GM19397 (cell line): ENCODE data around the gene DCC.
"Not testable (repeated sequence)": the region's sequence is repeated elsewhere in the genome, so short reads cannot be mapped to it uniquely, and the experiment has no call there.

Experiments
- ATAC-seq: cut with Tn5 transposase; IDR thresholded peaks from one replicate; pipeline ENCODE4 v1.9.1; 2021; ENCODE audit warnings: mild to moderate bottlenecking, moderate library complexity; ENCODE audit not compliant: unreplicated experiment

Gene DCC

GRCh38 chr18:52345428-52345827, 5.4 kb downstream of the DCC start:
- no peak for ATAC-seq

GRCh38 chr18:52348209-52348608, 8.2 kb downstream of the DCC start:
- no peak for ATAC-seq

GRCh38 chr18:52349498-52349897, 9.5 kb downstream of the DCC start:
- no peak for ATAC-seq

GRCh38 chr18:52352920-52353319, 12.9 kb downstream of the DCC start:
- ATAC-seq: no peak

GRCh38 chr18:52353589-52353988, 13.6 kb downstream of the DCC start:
- no peak for ATAC-seq

GRCh38 chr18:52363861-52364260, 23.9 kb downstream of the DCC start:
- ATAC-seq: no peak

- not testable (repeated sequence) for ATAC-seq
These were observed 26.9 kb downstream of the DCC start for GRCh38 chr18:52366851-52367250.

GRCh38 chr18:52367953-52368742, 28.2 kb downstream of the DCC start:
- ATAC-seq: no peak

- no peak for ATAC-seq
These were observed 30.8 kb downstream of the DCC start for GRCh38 chr18:52370841-52371240.

GRCh38 chr18:52376104-52376503, 36.1 kb downstream of the DCC start:
- ATAC-seq: no peak

GRCh38 chr18:52377094-52377493, 37.1 kb downstream of the DCC start:
- no peak for ATAC-seq

GRCh38 chr18:52386306-52386705, 46.3 kb downstream of the DCC start:
- no peak for ATAC-seq

GRCh38 chr18:52387175-52387574, 47.2 kb downstream of the DCC start:
- no peak for ATAC-seq

GRCh38 chr18:52391810-52392559, 52.0 kb downstream of the DCC start:
- ATAC-seq: peak; percentile 39

- ATAC-seq: peak; percentile 36
These were observed 54.6 kb downstream of the DCC start for GRCh38 chr18:52394602-52395001.

- ATAC-seq: peak; percentile 65
These were observed 55.3 kb downstream of the DCC start for GRCh38 chr18:52395146-52395852.

GRCh38 chr18:52401236-52401635, 61.2 kb downstream of the DCC start:
- no peak for ATAC-seq

- ATAC-seq: no peak
These were observed 62.8 kb downstream of the DCC start for GRCh38 chr18:52402814-52403213.

- ATAC-seq: no peak
These were observed 63.5 kb downstream of the DCC start for GRCh38 chr18:52403291-52404021.

GRCh38 chr18:52408800-52409302, 68.9 kb downstream of the DCC start:
- no peak for ATAC-seq

GRCh38 chr18:52409727-52410126, 69.7 kb downstream of the DCC start:
- ATAC-seq: peak; percentile 99
